HepG2 (cell line): ENCODE results near the gene VPS13D. TPM values are rescaled to one million over a fixed set of nuclear protein-coding genes. Genes with fewer than 3 reads are reported as not detected.

Experiments
- ARNT2 ChIP-seq: sonication (generic); formaldehyde crosslinking; IDR thresholded peaks from 2 replicates; pipeline ENCODE4 v1.8.0; 2022; ENCODE audit warnings: mild to moderate bottlenecking, low read depth, missing genetic modification reagents, moderate library complexity
- CHCHD3 ChIP-seq: sonication (generic); formaldehyde crosslinking; IDR thresholded peaks from 2 replicates; pipeline ENCODE4 v1.8.0; 2022; ENCODE audit warnings: mild to moderate bottlenecking, missing genetic modification reagents, moderate library complexity
- ERF ChIP-seq: IDR thresholded peaks from 2 replicates; pipeline ENCODE4 v1.6.1; 2018; ENCODE audit warnings: missing biosample characterization, missing genetic modification reagents
- IRX3 ChIP-seq: sonication (generic); formaldehyde crosslinking; IDR thresholded peaks from 2 replicates; pipeline ENCODE4 v1.8.1; 2023; ENCODE audit warnings: mild to moderate bottlenecking, low read depth, missing genetic modification reagents, borderline replicate concordance
- MATR3 ChIP-seq: sonication (generic); formaldehyde crosslinking; IDR thresholded peaks from 2 replicates; pipeline ENCODE4 v1.4.0; 2020; ENCODE audit warnings: missing genetic modification reagents
- NCOA5 ChIP-seq: sonication (generic); formaldehyde crosslinking; IDR thresholded peaks from 2 replicates; pipeline ENCODE4 v1.4.0; 2020; ENCODE audit warnings: missing genetic modification reagents
- PBX3 ChIP-seq: sonication (generic); formaldehyde crosslinking; IDR thresholded peaks from 2 replicates; pipeline ENCODE4 v1.8.1; 2023; ENCODE audit warnings: missing genetic modification reagents, inconsistent platforms, borderline replicate concordance
- SOX5 ChIP-seq: IDR thresholded peaks from 2 replicates; pipeline ENCODE4 v1.6.1; 2016; ENCODE audit warnings: borderline replicate concordance
- TAF1 ChIP-seq: sonication (generic); formaldehyde crosslinking; IDR thresholded peaks from 2 replicates; pipeline ENCODE4 v1.4.0; 2020; ENCODE audit warnings: missing genetic modification reagents
- TBL1XR1 ChIP-seq: fragments of 150-350 bp; IDR thresholded peaks from 2 replicates; pipeline ENCODE4 v1.6.1; 2014; ENCODE audit warnings: borderline replicate concordance, low read length; ENCODE audit not compliant: partially characterized antibody
- USF2 ChIP-seq, 2 experiments: sonication (generic) in 1 of 2; formaldehyde crosslinking in 1 of 2; IDR thresholded peaks; 2 replicates each; pipeline versions ENCODE4 v1.5.1 to v1.6.1; 2011 to 2020; ENCODE audit warnings: borderline replicate concordance in 1 of 2, low read depth in 1 of 2, low read length in 1 of 2, mild to moderate bottlenecking in 1 of 2, missing genetic modification reagents in 1 of 2, moderate library complexity in 1 of 2
- ZBTB26 ChIP-seq: IDR thresholded peaks from 2 replicates; pipeline ENCODE4 v1.6.1; 2016; ENCODE audit warnings: missing compliant biosample characterization, missing genetic modification reagents, borderline replicate concordance
- ZMYM2 ChIP-seq: sonication (generic); formaldehyde crosslinking; IDR thresholded peaks from 2 replicates; pipeline ENCODE4 v1.8.0; 2022; ENCODE audit warnings: mild to moderate bottlenecking, missing genetic modification reagents
- ZNF143 ChIP-seq: sonication (generic); formaldehyde crosslinking; IDR thresholded peaks from 2 replicates; pipeline ENCODE4 v1.4.0; 2020; ENCODE audit warnings: missing genetic modification reagents
- ZNF264 ChIP-seq: sonication (generic); formaldehyde crosslinking; IDR thresholded peaks from 2 replicates; pipeline ENCODE4 v1.4.0; 2020; ENCODE audit warnings: missing genetic modification reagents
- ZNF280B ChIP-seq: sonication (generic); formaldehyde crosslinking; IDR thresholded peaks from 2 replicates; pipeline ENCODE4 v1.5.0; 2020; ENCODE audit warnings: missing genetic modification reagents, mild to moderate bottlenecking, borderline replicate concordance
- ZNF468 ChIP-seq: sonication (generic); formaldehyde crosslinking; IDR thresholded peaks from 2 replicates; pipeline ENCODE4 v1.8.0; 2022; ENCODE audit warnings: mild to moderate bottlenecking, moderate library complexity, missing genetic modification reagents
- ZNF549 ChIP-seq: sonication (generic); formaldehyde crosslinking; IDR thresholded peaks from 2 replicates; pipeline ENCODE4 v1.5.0; 2020; ENCODE audit warnings: missing genetic modification reagents
- ZNF639 ChIP-seq: conservative IDR thresholded peaks from 2 replicates; pipeline ENCODE4 v1.6.1; 2018; ENCODE audit warnings: missing genetic modification reagents
- ZNF691 ChIP-seq: sonication (generic); formaldehyde crosslinking; IDR thresholded peaks from 2 replicates; pipeline ENCODE4 v1.4.0; 2020; ENCODE audit warnings: missing genetic modification reagents, low read depth, mild to moderate bottlenecking, borderline replicate concordance
- ZNF777 ChIP-seq: sonication (generic); formaldehyde crosslinking; IDR thresholded peaks from 2 replicates; pipeline ENCODE4 v1.4.0; 2020; ENCODE audit warnings: missing genetic modification reagents
- ZSCAN22 ChIP-seq: sonication (generic); formaldehyde crosslinking; IDR thresholded peaks from 2 replicates; pipeline ENCODE4 v1.4.0; 2020; ENCODE audit warnings: mild to moderate bottlenecking, missing genetic modification reagents
- polyA plus RNA-seq, 8 experiments: library from polyadenylated mRNA; depleted of rRNA in 3 of 8; stranded (reverse) in 7 of 8; unstranded in 1 of 8; fragments of >200 nt; fragmentation: Illumina TruSeq in 4 of 8; extraction: Trizol in 4 of 8; gene quantifications; 2 replicates each; pipeline versions ENCODE4 v1.2.1 to v1.2.3, GENCODE V29; 2011 to 2016; ENCODE audit warnings: low read depth in 4 of 8, missing spikeins in 1 of 8, mixed read lengths in 1 of 8; ENCODE audit not compliant: insufficient read depth in 1 of 8
- total RNA-seq, 5 experiments: library from RNA; depleted of rRNA; stranded (reverse); fragments of >200 nt; fragmentation: Illumina TruSeq; extraction: Trizol; gene quantifications; 2 replicates each; pipeline ENCODE4 v1.2.3, GENCODE V29; 2016; ENCODE audit warnings: low read depth in 1 of 5

VPS13D gene
- total and polyA plus RNA-seq, 2 of the 13 experiments (the other 11 are each of a cell fraction or from before 2014, with no cell fraction given): 8.6 to 13.9 TPM

- TF ChIP-seq TAF1 (CRISPR knock-in tag) (no peak), NCOA5 (CRISPR knock-in tag) (no peak), ZSCAN22 (CRISPR knock-in tag) (no peak), ZNF143 (CRISPR knock-in tag) (no peak), ZNF264 (CRISPR knock-in tag) (peak; percentile 26; the same call in 1 of the 2 replicates), ARNT2 (CRISPR knock-in tag) (no peak), ZNF777 (CRISPR knock-in tag) (no peak), ERF (CRISPR knock-in tag) (no peak), ZBTB26 (no peak), IRX3 (CRISPR knock-in tag) (no peak), TBL1XR1 (peak; percentile 59), PBX3 (CRISPR knock-in tag) (no peak), ZNF549 (CRISPR knock-in tag) (no peak), USF2 (IDR thresholded peaks at IDR 0.05; ENCODE audit: low read depth, low read length) (no peak), USF2 (CRISPR knock-in tag; IDR thresholded peaks at IDR 0.05; ENCODE audit: borderline replicate concordance) (no peak), ZNF280B (CRISPR knock-in tag) (no peak), MATR3 (CRISPR knock-in tag) (no peak), CHCHD3 (no peak), ZNF468 (CRISPR knock-in tag) (no peak), ZMYM2 (CRISPR knock-in tag) (no peak), ZNF639 (CRISPR knock-in tag) (no peak), ZNF691 (CRISPR knock-in tag) (0 out of 2 replicates have a peak, but pooled peaks have one; percentile 3), SOX5 (CRISPR knock-in tag) (peak; percentile 96)
Measured at GRCh38 chr1:12402159-12402673, 172.4 kb downstream of the VPS13D start (continued).
